Mesendoderm (in vitro differentiated cells): ENCODE measurements around the gene SNX1.

ENCODE experiments used
- DNase-seq: peaks from one replicate; pipeline ENCODE4 v3.0.0; 2013
- H2AK5ac ChIP-seq: 2 replicates; pipeline ENCODE4 v1.6.1; 2013; ENCODE audit warnings: low read length, inconsistent platforms
- H2BK120ac ChIP-seq: 2 replicates; pipeline ENCODE4 v1.6.1; 2013; ENCODE audit warnings: low read depth, mild to moderate bottlenecking, low read length, moderate library complexity, mixed read lengths
- H2BK15ac ChIP-seq: replicated peaks from 2 replicates; pipeline ENCODE4 v1.6.1; 2013; ENCODE audit warnings: low read depth, mild to moderate bottlenecking, moderate library complexity
- H2BK5ac ChIP-seq: 2 replicates; pipeline ENCODE4 v1.6.1; 2013; ENCODE audit warnings: low read length, inconsistent platforms
- H3K18ac ChIP-seq: 2 replicates; pipeline ENCODE4 v1.6.1; 2013; ENCODE audit warnings: mild to moderate bottlenecking, low read length, mixed read lengths
- H3K23ac ChIP-seq: one replicate; pipeline ENCODE4 v1.6.1; 2013; ENCODE audit warnings: low read length
- H3K27ac ChIP-seq: 2 replicates; pipeline ENCODE4 v1.5.1; 2013; ENCODE audit warnings: low read depth, mild to moderate bottlenecking, inconsistent platforms, low read length, moderate library complexity
- H3K27me3 ChIP-seq: 2 replicates; pipeline ENCODE4 v1.6.1; 2013; ENCODE audit warnings: low read length, control low read depth, mild to moderate bottlenecking, inconsistent platforms; ENCODE audit not compliant: insufficient read depth, poor library complexity
- H3K36me3 ChIP-seq: 2 replicates; pipeline ENCODE4 v1.6.1; 2013; ENCODE audit warnings: low read length, inconsistent platforms; ENCODE audit not compliant: control insufficient read depth, insufficient read depth
- H3K4ac ChIP-seq: one replicate; pipeline ENCODE4 v1.6.1; 2013; ENCODE audit warnings: low read depth, mild to moderate bottlenecking, low read length, moderate library complexity
- H3K4me1 ChIP-seq: 2 replicates; pipeline ENCODE4 v1.6.1; 2013; ENCODE audit warnings: low read depth, low read length, inconsistent platforms; ENCODE audit not compliant: control insufficient read depth
- H3K4me2 ChIP-seq: 2 replicates; pipeline ENCODE4 v1.6.1; 2013; ENCODE audit warnings: low read length
- H3K4me3 ChIP-seq: 2 replicates; pipeline ENCODE4 v1.5.1; 2013; ENCODE audit warnings: mild to moderate bottlenecking, low read length
- H3K56ac ChIP-seq: one replicate; pipeline ENCODE4 v1.6.1; 2013; ENCODE audit warnings: low read length
- H3K79me1 ChIP-seq: 2 replicates; pipeline ENCODE4 v1.6.1; 2013; ENCODE audit warnings: low read length, inconsistent platforms
- H3K79me2 ChIP-seq: 2 replicates; pipeline ENCODE4 v1.6.1; 2013; ENCODE audit warnings: mild to moderate bottlenecking, low read length; ENCODE audit not compliant: control insufficient read depth, insufficient read depth
- H3K9ac ChIP-seq: 2 replicates; pipeline ENCODE4 v1.6.1; 2013; ENCODE audit warnings: low read length, inconsistent platforms
- H4K5ac ChIP-seq: one replicate; pipeline ENCODE4 v1.6.1; 2013; ENCODE audit warnings: low read length
- H4K8ac ChIP-seq: one replicate; pipeline ENCODE4 v1.6.1; 2013; ENCODE audit warnings: low read depth, mild to moderate bottlenecking, control low read depth, low read length, moderate library complexity
- WGBS: extraction: QIAGEN DNeasy Blood & Tissue Kit; methylation state at CpG from one replicate; pipeline ENCODE4 v1.1.7; 2013; ENCODE audit warnings: low lambda C conversion rate, missing lambda C conversion rate; ENCODE audit not compliant: insufficient coverage; ENCODE audit errors: extremely low coverage; 5-methylcytosine and 5-hydroxymethylcytosine counted together

SNX1 gene

DNA sequence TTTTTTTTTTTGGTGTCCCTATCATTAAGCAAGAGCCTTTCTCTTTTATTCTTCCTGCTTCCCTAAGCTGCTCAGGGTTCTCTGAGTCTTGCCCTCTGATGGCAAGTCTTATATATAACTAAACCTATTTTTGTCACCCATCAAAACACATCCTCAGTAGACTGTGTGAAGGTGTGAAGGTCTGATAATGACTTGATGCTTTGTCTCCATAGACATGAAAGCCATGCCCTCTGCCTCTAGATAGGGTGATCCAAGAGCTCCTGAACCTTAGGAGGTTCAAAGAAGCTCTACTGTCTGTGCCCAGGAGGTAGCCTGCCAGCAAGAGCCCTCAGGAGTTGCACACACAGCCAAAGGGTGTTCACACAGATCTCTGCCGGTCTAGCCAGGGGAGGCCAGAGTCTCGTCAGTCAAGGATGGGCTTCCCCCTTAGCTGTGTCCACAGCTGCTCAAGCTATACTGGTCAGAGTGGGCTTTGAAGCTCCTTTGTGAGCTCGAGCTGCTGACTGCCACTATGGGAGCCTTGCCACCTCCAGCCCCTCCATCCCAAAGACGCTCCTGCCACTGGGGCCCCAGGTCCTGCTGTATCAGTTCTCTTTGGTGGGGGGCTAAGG, 42.7 kb downstream of the SNX1 start:
- H4K8ac ChIP-seq, result no peak overlapping the region
- no peak overlapping the region for H3K4me2 ChIP-seq
- H3K18ac ChIP-seq, result no peak overlapping the region
- no peak overlapping the region for H2BK120ac ChIP-seq
- H3K27ac ChIP-seq, result no peak overlapping the region
- H3K79me1 ChIP-seq, result no peaks in the 10 kb centered on the region
- H2AK5ac ChIP-seq, result no peak overlapping the region
- no peak overlapping the region for H4K5ac ChIP-seq
- H3K9ac ChIP-seq, result no peak overlapping the region
- H3K79me2 ChIP-seq, result no peaks in the 10 kb centered on the region
- H3K4ac ChIP-seq, result no peak overlapping the region
- H3K56ac ChIP-seq, result no peak overlapping the region
- peaks cover 13% of the 10 kb centered on the region for H3K36me3 ChIP-seq
- H3K4me3 ChIP-seq, result no peak overlapping the region
- no peak overlapping the region for H2BK5ac ChIP-seq
- H3K27me3 ChIP-seq, result no peaks in the 10 kb centered on the region
- DNase-seq, result no peak
- no peak overlapping the region for H2BK15ac ChIP-seq
- no CpG with 5 or more reads among the region's 4 CpGs for WGBS
- H3K23ac ChIP-seq, result no peak overlapping the region
- H3K4me1 ChIP-seq, result no peaks in the 10 kb centered on the region

- H2BK5ac ChIP-seq, result no peak overlapping the region
- DNase-seq, result no peak
- no peaks in the 10 kb centered on the region for H3K79me1 ChIP-seq
- no peak overlapping the region for H3K4me2 ChIP-seq
- no peak overlapping the region for H3K9ac ChIP-seq
- H3K4me1 ChIP-seq, result no peaks in the 10 kb centered on the region
- no peak overlapping the region for H2BK120ac ChIP-seq
- no peak overlapping the region for H3K4me3 ChIP-seq
- no peak overlapping the region for H3K56ac ChIP-seq
- no peak overlapping the region for H2AK5ac ChIP-seq
- no peak overlapping the region for H3K4ac ChIP-seq
- H3K36me3 ChIP-seq, result peaks cover 2% of the 10 kb centered on the region
- H3K79me2 ChIP-seq, result no peaks in the 10 kb centered on the region
- H2BK15ac ChIP-seq, result no peak overlapping the region
- no CpG with 5 or more reads among the region's 8 CpGs for WGBS
- H3K18ac ChIP-seq, result no peak overlapping the region
- no peak overlapping the region for H3K27ac ChIP-seq
- no peaks in the 10 kb centered on the region for H3K27me3 ChIP-seq
- no peak overlapping the region for H3K23ac ChIP-seq
- no peak overlapping the region for H4K5ac ChIP-seq
- no peak overlapping the region for H4K8ac ChIP-seq
Observed at GRCh38 chr15:64141798-64142512, 46.2 kb downstream of the SNX1 start.

GRCh38 chr15:64143276-64143675, 47.5 kb downstream of the SNX1 start:
- WGBS, result no CpG with 5 or more reads among the region's 6 CpGs
- H3K4me1 ChIP-seq, result no peaks in the 10 kb centered on the region
- H3K36me3 ChIP-seq, result no peaks in the 10 kb centered on the region
- no peak overlapping the region for H4K5ac ChIP-seq
- H3K18ac ChIP-seq, result no peak overlapping the region
- H2BK120ac ChIP-seq, result no peak overlapping the region
- H3K27ac ChIP-seq, result no peak overlapping the region
- H3K79me1 ChIP-seq, result no peaks in the 10 kb centered on the region
- no peak overlapping the region for H3K4me3 ChIP-seq
- H3K27me3 ChIP-seq, result no peaks in the 10 kb centered on the region
- H4K8ac ChIP-seq, result no peak overlapping the region
- H3K4ac ChIP-seq, result no peak overlapping the region
- no peak overlapping the region for H3K9ac ChIP-seq
- H2BK5ac ChIP-seq, result no peak overlapping the region
- H3K79me2 ChIP-seq, result no peaks in the 10 kb centered on the region
- no peak overlapping the region for H2AK5ac ChIP-seq
- no peak overlapping the region for H2BK15ac ChIP-seq
- no peak overlapping the region for H3K23ac ChIP-seq
- peak; percentile 35 for DNase-seq
- H3K56ac ChIP-seq, result no peak overlapping the region
- no peak overlapping the region for H3K4me2 ChIP-seq

DNA sequence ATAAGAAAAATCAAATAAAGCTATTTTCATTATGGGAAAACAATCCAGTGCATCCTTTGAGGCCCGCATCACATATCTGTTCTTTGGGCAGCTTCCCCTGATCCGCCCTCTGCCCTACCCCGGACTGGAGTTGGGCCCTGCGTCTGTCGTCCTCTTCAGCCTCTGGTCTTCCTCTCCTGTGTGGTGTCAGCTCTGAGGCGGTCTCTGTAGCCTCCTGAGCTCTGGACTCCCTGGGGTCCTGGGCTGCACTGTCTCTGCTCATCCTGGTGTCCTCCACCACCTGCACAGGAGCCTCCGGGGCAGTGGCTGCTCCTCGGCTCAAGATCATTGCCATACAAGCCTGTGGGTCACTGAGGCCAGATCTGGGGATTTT, 48.4 kb downstream of the SNX1 start:
- Histone ChIP-seq H4K5ac (no peak overlapping the region), H3K79me2 (no peaks in the 10 kb centered on the region), H2BK120ac (no peak overlapping the region), H3K23ac (no peak overlapping the region), H2BK5ac (no peak overlapping the region), H3K79me1 (no peaks in the 10 kb centered on the region), H4K8ac (no peak overlapping the region), H3K27me3 (no peaks in the 10 kb centered on the region), H3K9ac (no peak overlapping the region), H3K4me3 (no peak overlapping the region), H2AK5ac (no peak overlapping the region), H2BK15ac (no peak overlapping the region), H3K4me1 (no peaks in the 10 kb centered on the region), H3K36me3 (no peaks in the 10 kb centered on the region), H3K18ac (no peak overlapping the region), H3K27ac (no peak overlapping the region), H3K4ac (no peak overlapping the region), H3K4me2 (no peak overlapping the region), H3K56ac (no peak overlapping the region)
- DNase-seq, result no peak
- WGBS, result no CpG with 5 or more reads among the region's 8 CpGs

DNA sequence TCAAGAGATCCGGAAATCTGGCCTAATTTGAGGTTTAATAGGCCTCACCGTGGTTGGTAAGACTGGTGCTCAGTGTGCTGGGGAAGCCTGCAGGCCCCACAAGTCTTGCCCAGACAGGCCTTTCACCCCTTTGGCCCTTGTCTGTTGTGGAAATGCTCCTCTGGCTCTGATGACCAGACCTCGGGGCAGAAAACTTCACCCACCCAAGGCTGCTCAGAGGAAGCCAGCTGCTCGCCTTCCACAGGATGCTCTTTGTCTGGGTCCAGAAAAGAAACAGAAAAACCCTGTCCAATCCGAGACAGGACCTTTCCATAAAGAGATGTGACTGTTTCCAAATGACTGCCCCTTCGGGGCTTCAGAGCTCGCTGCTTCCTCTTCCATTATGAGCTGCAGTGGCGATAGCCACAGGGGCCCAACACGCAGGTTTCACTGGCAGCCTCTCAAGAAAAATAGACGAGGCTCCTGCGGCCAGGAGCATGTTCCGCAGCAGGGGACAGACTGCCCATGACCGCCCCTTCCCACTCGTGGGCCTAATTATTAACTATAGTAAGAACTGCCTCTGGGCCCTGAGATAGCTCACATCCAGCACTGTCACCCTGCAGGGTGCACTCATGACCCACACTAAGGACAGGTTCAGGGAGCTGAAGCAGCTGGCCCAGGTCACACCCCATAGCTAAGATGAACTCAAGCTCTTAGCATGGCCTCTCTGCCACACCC, 48.9 kb downstream of the SNX1 start:
- Histone ChIP-seq H3K79me1 (no peaks in the 10 kb centered on the region), H3K4me1 (no peaks in the 10 kb centered on the region), H2BK120ac (no peak overlapping the region), H4K8ac (no peak overlapping the region), H3K79me2 (no peaks in the 10 kb centered on the region), H3K18ac (no peak overlapping the region), H2BK15ac (no peak overlapping the region), H3K23ac (no peak overlapping the region), H3K56ac (no peak overlapping the region), H3K27me3 (no peaks in the 10 kb centered on the region), H4K5ac (no peak overlapping the region), H3K4me2 (no peak overlapping the region), H3K4ac (no peak overlapping the region), H2AK5ac (no peak overlapping the region), H3K9ac (no peak overlapping the region), H3K4me3 (no peak overlapping the region), H2BK5ac (no peak overlapping the region), H3K27ac (no peak overlapping the region), H3K36me3 (no peaks in the 10 kb centered on the region)
- no peak for DNase-seq
- no CpG with 5 or more reads among the region's 14 CpGs for WGBS
